Vagina (tissue), 2 donors: ENCODE data around the gene BDP1.
"Not testable (repeated sequence)": the region's sequence is repeated elsewhere in the genome, so short reads cannot be mapped to it uniquely, and the experiment has no call there.

Experiments used
- POLR2A ChIP-seq, 2 donors: fragments of 450-650 bp; IDR thresholded peaks; one replicate each; pipeline ENCODE4 v1.6.1; 2017; ENCODE audit warnings: antibody characterized with exemption in 2 of 2, mild to moderate bottlenecking in 2 of 2, moderate library complexity in 2 of 2
- TF ChIP-seq, protein P1 (sequence below), 3 experiments: fragments of 450-650 bp in 2 of 3; fragments of 200-600 bp in 1 of 3; sonication (generic) in 1 of 3; IDR thresholded peaks; one replicate each; pipeline ENCODE4 v1.5.1; 2017 to 2019; ENCODE audit warnings: antibody characterized with exemption in 3 of 3, mild to moderate bottlenecking in 2 of 3, moderate library complexity in 2 of 3

DNA sequence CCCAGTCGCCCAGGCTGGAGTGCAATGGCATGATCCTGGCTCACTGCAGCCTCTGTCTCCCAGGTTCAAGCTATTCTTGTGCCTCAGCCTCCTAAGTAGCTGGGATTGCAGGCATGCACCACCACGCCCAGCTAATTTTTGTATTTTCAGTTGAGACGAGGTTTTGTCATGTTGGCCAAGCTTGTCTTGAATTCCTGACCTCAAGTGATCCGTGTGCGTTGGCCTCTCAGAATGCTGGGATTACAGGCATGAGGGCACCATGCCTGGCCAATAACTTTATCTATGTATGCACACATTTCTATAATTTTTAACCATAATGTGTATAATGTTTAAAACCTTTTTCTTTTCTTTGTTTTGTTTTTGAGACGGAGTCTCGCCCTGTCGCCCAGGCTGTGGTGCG is 43.3 kb downstream of the BDP1 start:
- TF ChIP-seq, protein P1, sequence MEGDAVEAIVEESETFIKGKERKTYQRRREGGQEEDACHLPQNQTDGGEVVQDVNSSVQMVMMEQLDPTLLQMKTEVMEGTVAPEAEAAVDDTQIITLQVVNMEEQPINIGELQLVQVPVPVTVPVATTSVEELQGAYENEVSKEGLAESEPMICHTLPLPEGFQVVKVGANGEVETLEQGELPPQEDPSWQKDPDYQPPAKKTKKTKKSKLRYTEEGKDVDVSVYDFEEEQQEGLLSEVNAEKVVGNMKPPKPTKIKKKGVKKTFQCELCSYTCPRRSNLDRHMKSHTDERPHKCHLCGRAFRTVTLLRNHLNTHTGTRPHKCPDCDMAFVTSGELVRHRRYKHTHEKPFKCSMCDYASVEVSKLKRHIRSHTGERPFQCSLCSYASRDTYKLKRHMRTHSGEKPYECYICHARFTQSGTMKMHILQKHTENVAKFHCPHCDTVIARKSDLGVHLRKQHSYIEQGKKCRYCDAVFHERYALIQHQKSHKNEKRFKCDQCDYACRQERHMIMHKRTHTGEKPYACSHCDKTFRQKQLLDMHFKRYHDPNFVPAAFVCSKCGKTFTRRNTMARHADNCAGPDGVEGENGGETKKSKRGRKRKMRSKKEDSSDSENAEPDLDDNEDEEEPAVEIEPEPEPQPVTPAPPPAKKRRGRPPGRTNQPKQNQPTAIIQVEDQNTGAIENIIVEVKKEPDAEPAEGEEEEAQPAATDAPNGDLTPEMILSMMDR (IDR thresholded peaks at IDR 0.05) = not testable (repeated sequence)
- not testable (repeated sequence) for TF ChIP-seq POLR2A (IDR thresholded peaks at IDR 0.05)
